Daoy (cell line): ENCODE data around the gene RARS2. TPM values are rescaled to one million over a fixed set of nuclear protein-coding genes. Genes with fewer than 3 reads are reported as not detected.
"Not testable (repeated sequence)": the region's sequence is repeated elsewhere in the genome, so short reads cannot be mapped to it uniquely, and the experiment has no call there.

Experiments used
- DNase-seq: peaks from one replicate; pipeline ENCODE4 v3.0.0-alpha.2; 2015; ENCODE audit warnings: low read depth
- total RNA-seq: library from RNA; depleted of rRNA; stranded (reverse); fragments of >200 nt; shearing (Covaris generic); gene quantifications from 2 replicates; pipeline ENCODE4 v1.2.3, GENCODE V29; 2014; rRNA removed

RARS2 gene, protein sequence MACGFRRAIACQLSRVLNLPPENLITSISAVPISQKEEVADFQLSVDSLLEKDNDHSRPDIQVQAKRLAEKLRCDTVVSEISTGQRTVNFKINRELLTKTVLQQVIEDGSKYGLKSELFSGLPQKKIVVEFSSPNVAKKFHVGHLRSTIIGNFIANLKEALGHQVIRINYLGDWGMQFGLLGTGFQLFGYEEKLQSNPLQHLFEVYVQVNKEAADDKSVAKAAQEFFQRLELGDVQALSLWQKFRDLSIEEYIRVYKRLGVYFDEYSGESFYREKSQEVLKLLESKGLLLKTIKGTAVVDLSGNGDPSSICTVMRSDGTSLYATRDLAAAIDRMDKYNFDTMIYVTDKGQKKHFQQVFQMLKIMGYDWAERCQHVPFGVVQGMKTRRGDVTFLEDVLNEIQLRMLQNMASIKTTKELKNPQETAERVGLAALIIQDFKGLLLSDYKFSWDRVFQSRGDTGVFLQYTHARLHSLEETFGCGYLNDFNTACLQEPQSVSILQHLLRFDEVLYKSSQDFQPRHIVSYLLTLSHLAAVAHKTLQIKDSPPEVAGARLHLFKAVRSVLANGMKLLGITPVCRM
- total RNA-seq = 38.9 and 39.6 TPM in 2 replicates

DNA sequence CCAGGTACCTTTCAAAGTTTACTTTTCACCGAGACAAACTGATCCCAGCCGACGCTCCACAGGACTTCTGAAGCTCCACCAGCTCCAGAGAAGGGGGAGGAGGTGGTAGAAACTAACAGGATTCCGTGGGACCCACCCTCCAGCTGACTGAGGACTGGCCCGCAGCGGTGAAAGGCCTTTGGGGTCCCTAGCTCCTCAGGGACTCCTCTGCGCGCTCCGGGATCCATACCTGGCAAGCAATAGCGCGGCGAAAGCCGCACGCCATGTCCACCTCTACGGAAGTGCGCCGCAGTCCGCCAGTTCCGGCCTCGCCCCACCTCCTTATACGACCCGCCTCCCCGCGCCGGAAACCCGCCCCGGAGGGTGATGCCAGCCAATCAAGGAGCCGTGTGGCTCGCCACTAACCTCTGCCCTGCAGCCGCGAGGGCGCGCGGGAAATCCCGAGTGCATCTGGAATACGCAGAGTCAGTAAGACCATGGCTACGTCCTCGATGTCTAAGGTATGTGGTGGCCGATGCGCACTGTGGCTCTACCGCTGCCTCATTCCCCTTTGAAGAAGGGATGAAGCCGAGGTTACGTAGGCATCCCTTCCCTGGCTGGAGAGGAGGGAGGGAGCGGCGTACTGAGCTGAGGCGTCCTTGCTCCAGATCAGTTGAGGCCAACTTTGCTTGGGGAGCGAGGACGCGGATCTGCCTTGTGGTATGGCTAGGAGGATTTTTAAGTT lies at the start of gene RARS2, which contains the start of gene ORC3:
Gene RARS2 (minus strand): TSS at position 295 of the 724 bp plus-strand sequence. CDS start 30 bp downstream, at position 265.
Gene ORC3 (plus strand): TSS at position 443 of the 724 bp plus-strand sequence. CDS start 34 bp downstream, at position 477.
- DNase-seq = peak; percentile 96

DNA sequence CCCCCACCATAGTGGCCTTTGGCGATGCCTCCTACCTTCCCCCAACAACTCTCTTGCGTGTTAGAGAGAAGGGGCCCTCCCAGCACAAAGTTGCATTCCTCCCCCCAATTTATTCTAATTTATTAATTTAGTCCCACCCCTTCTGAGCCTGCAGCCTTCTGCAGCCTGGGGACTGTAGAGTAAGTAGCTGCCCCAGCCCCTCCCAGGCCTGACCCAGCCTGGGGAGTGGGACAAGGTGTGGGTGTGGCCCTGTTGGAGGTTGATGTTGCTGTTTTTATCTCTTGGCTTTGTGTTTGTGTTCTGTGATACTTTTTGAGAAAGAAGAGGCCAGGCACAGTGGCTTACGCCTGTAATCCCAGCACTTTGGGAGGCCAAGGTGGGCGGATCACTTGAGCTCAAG lies 49.6 kb upstream of the RARS2 start:
- no peak for DNase-seq

GRCh38 chr6:87637106-87637505 lies 47.3 kb upstream of the RARS2 start:
- no peak for DNase-seq

DNA sequence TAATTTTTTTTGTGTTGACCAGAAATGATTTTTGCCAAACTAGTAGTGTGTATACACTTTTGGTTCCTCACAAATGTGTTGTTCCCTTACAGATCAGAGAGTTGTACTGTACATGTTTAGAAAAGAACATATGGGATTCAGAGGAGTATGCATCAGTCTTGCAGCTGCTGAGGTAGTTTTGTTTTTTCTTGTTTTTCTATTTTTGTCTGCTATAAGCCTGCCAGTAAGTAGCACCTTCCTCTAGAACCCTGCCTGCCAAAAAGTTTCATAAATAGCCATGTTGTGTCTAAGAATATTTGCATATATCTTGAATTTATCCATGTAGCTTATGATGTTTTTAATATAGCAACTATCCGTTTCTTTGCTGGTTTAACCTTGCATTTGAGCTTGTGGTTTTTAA lies 46.5 kb upstream of the RARS2 start:
- no peak for DNase-seq

GRCh38 chr6:87633851-87634250 lies 44.1 kb upstream of the RARS2 start:
- DNase-seq = no peak

GRCh38 chr6:87630746-87631145 lies 41.0 kb upstream of the RARS2 start:
- DNase-seq = no peak

- no peak for DNase-seq
Observed at GRCh38 chr6:87628881-87629280, 39.1 kb upstream of the RARS2 start.

GRCh38 chr6:87628424-87628823 lies 38.6 kb upstream of the RARS2 start:
- no peak for DNase-seq

DNA sequence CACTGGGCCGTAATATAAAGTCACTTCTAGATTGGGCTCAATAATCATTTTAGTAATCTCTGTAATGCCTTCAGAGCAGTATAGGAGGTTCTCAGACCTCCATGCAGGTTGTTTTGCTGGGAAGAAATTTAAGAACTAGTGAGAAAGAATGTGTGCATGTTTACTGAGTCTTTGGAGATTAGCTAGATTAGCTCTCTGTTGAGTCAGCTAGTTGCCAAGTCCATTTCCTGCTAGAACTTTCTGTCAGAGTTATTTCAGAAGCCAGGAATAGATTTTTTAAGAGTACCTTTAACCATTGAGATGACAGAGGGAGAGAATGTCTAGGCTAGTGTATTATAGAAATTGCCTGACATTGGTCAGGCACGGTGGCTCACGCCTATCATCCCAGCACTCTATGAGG lies 33.5 kb upstream of the RARS2 start:
- DNase-seq = no peak

DNA sequence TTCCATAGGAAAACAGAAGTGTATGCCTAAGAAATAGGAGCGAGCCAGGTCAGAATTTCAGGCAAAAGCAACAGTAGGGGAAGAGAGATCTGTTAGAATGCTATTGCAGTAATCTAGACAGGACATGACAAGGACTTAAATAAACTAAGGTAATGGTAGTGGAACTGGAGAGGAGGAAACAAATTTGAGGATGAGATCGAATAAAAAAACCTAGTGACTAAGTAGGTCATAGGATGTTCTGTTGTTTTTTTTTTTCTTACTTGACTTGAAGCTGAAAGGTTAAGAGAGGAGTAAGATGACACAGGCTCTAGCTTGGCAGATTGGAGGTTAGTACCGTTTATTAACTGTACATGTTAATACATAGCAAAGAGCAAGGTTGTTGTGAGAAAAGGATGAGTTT lies 28.7 kb upstream of the RARS2 start:
- DNase-seq = no peak

- no peak for DNase-seq
Observed at GRCh38 chr6:87617405-87617804, 27.6 kb upstream of the RARS2 start.

GRCh38 chr6:87613018-87613417 lies 23.2 kb upstream of the RARS2 start:
- DNase-seq = not testable (repeated sequence)

GRCh38 chr6:87608802-87609201 lies 19.0 kb upstream of the RARS2 start:
- DNase-seq = no peak

DNA sequence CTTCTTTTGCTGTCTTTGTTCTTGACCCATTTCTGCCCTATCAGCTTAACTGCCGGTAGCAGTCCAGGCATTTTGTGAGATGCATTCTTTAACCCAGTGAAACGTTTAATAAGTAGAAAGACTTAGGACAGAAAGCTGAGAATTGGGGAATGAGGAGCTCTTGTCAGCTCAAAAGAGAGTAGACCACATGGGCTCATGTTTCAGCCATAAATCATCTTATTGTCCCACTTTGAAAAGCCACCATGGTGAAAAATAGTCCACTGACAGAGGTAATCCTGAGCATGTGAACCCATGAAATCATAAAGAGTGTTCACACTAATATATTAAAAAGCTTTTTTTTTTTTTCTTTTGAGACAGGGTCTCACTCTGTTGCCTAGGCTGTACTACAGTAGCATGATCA lies 16.4 kb upstream of the RARS2 start:
- DNase-seq = no peak

- no peak for DNase-seq
Observed at GRCh38 chr6:87600576-87600975, 10.8 kb upstream of the RARS2 start.

DNA sequence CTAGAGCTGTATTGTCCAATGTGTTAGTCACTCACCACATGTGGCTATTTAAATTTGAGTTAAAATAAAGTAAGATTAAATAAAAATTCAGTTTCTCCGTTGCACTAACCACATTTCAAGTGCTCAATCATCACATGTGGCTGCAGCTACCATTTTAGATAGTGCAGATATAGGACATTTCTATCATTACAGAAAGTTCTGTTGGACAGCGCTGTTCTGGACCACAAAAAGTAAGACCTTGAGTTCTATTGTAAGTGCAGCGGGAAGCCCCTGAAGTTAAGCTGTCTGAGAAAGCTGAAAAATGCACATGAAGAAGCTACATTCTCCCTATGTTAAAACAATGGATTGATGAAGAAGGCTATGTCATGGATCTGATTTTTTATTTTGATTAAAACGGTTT lies 1.2 kb upstream of the RARS2 start:
- no peak for DNase-seq

GRCh38 chr6:87590417-87590880 lies 662 bp upstream of the RARS2 start:
- DNase-seq = no peak

- DNase-seq = no peak
Observed at GRCh38 chr6:87588756-87589407, 905 bp downstream of the RARS2 start.

DNA sequence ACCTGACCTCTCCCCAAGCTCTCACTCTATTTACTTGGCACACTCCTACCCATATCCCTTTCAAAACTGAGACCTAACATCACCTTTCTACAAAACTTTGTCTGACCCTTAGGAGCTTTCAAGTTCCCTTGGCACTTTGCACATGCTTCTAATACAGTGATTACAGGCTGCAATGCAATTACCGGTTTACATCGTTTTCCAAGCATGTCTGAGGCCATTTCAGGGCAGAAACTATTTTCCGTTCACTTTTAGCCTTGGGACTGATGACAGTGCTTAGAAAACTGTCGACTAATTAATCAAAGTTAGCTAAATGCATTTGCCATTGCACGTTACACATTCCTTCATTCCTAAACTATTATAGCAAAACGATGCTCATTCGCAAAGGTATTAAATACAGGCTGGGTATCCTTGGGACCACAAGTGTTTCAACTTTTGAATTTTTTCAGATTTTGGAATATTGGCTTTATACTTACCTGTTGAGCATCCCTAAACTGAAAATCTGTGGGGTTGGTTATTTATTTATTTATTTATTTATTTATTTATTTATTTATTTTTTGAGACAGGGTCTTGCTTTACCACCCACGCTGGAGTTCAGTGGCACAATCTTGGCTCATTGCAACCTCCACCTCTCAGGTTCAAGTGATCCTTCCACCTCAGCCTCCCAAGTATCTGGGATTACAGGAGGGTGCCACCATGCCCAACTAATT lies 3.3 kb downstream of the RARS2 start:
- no peak for DNase-seq

- DNase-seq = no peak
Observed at GRCh38 chr6:87583822-87584221, 6.0 kb downstream of the RARS2 start.

DNA sequence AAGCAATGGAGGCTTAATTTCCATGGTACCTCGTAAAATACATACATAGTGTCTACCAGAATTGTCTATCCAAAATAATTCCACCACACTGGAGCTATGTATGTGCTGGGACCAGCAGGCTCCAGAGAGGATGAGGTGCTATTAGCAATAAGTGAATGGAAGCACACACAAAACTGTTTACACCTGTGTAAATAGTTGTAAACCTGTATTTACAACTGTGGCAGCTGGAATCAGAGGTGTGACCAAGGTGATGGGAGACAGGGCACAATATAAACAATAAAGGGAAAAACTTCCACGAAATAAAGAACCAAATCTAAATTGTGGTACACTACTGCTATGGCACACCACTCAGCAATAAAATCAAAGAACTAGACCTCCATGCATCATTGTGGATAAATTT lies 14.4 kb downstream of the RARS2 start:
- no peak for DNase-seq
